Peyer's patch (tissue), 4 donors: ENCODE data around the gene EHD4. TPM values are rescaled to one million over a fixed set of nuclear protein-coding genes. Genes with fewer than 3 reads are reported as not detected.

Experiments used
- DNase-seq, 3 donors: peaks; one replicate each; pipeline ENCODE4 v3.0.0-alpha.2; 2017 to 2019
- H3K27ac ChIP-seq, 4 donors: fragments of 200-600 bp; sonication (generic); one replicate each; pipeline ENCODE4 v1.5.1; 2016 to 2019
- H3K27me3 ChIP-seq, 2 donors: fragments of 200-600 bp; sonication (generic); one replicate each; pipeline ENCODE4 v1.5.1; 2019
- H3K36me3 ChIP-seq, 3 donors: fragments of 200-600 bp; sonication (generic); one replicate each; pipeline ENCODE4 v1.5.1; 2016 to 2019
- H3K4me1 ChIP-seq, 4 donors: fragments of 200-600 bp; sonication (generic); one replicate each; pipeline ENCODE4 v1.5.1; 2016 to 2019
- H3K4me3 ChIP-seq, 4 donors: fragments of 200-600 bp; sonication (generic); 1 replicate in 3 of 4; 2 replicates in 1 of 4; pipeline ENCODE4 v1.5.1; 2016 to 2019; ENCODE audit warnings: mild to moderate bottlenecking in 1 of 4
- H3K9me3 ChIP-seq, 4 donors: fragments of 200-600 bp; sonication (generic); one replicate each; pipeline ENCODE4 v1.5.1; 2016 to 2019; ENCODE audit warnings: mild to moderate bottlenecking in 1 of 4
- POLR2A ChIP-seq, 2 donors: fragments of 450-650 bp; IDR thresholded peaks; one replicate each; pipeline ENCODE4 v1.5.1; 2017; ENCODE audit warnings: antibody characterized with exemption in 2 of 2, mild to moderate bottlenecking in 2 of 2, moderate library complexity in 2 of 2
- total RNA-seq, 4 donors: library from RNA; depleted of rRNA; stranded (reverse); fragments of >200 nt; gene quantifications; one replicate each; pipeline ENCODE4 v1.1.0, GENCODE V29; 2016
- TF ChIP-seq, protein P1 (sequence below), 6 experiments: fragments of 450-650 bp in 4 of 6; fragments of 200-600 bp in 2 of 6; sonication (generic) in 1 of 6; IDR thresholded peaks; one replicate each; pipeline ENCODE4 v1.5.1; 2017 to 2019; ENCODE audit warnings: antibody characterized with exemption in 6 of 6, mild to moderate bottlenecking in 3 of 6, moderate library complexity in 1 of 6

Gene EHD4
- total RNA-seq, 4 donors from 2014 or later = 23.1 to 53.9 (median 34.9) TPM

DNA sequence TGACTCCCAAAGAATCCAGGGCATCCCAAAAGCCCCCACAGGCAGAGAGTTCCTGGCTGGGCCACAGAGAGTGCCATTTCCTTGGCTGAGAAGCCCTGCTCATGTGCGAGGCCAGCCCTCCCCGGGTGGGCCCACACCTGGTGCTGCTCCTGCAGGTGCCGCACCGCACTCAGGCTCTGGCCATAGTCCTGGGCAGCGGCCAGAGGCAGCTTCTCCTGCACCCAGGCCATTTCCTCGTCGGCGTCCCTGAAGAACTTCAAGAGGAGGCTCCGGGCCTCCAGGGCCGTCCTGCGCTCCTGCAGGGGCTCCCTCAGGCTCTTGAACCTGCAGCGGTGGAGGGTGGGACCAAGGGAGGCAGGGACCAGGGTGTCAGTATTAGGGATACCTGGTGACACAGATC is 115.6 kb downstream of the EHD4 start:
- Histone ChIP-seq H3K4me3 (no peak overlapping the region), H3K36me3 (no peaks in the 10 kb centered on the region), H3K4me1 (no peaks in the 10 kb centered on the region), H3K27me3 (no peaks in the 10 kb centered on the region), H3K9me3 (no peaks in the 10 kb centered on the region), H3K27ac (no peak overlapping the region)
- DNase-seq = no peak
- TF ChIP-seq POLR2A (IDR thresholded peaks at IDR 0.05) = no peak
- TF ChIP-seq, protein P1, sequence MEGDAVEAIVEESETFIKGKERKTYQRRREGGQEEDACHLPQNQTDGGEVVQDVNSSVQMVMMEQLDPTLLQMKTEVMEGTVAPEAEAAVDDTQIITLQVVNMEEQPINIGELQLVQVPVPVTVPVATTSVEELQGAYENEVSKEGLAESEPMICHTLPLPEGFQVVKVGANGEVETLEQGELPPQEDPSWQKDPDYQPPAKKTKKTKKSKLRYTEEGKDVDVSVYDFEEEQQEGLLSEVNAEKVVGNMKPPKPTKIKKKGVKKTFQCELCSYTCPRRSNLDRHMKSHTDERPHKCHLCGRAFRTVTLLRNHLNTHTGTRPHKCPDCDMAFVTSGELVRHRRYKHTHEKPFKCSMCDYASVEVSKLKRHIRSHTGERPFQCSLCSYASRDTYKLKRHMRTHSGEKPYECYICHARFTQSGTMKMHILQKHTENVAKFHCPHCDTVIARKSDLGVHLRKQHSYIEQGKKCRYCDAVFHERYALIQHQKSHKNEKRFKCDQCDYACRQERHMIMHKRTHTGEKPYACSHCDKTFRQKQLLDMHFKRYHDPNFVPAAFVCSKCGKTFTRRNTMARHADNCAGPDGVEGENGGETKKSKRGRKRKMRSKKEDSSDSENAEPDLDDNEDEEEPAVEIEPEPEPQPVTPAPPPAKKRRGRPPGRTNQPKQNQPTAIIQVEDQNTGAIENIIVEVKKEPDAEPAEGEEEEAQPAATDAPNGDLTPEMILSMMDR (IDR thresholded peaks at IDR 0.05) = no peak

DNA sequence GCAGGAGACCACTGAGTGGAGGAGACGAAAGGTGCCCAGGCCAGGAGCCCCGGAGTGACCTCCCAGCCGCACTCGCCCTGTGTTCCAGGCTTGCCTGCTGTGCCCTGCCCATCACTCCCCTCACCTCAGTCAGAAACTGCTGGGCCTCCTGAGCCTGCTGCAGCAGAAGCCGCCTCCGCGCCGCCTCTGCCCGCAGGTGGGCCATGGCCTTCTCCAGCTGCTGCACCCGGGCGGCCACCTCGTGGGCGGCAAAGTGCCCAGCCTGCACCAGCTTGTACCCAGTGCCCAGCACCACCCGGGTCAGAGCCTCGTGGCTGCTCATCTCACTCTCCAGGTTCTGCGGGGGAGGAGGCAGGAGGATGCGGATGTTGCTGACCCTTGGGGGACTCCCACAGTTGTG is 116.1 kb downstream of the EHD4 start:
- H3K4me1 ChIP-seq = no peaks in the 10 kb centered on the region
- H3K36me3 ChIP-seq = no peaks in the 10 kb centered on the region
- no peaks in the 10 kb centered on the region for H3K27me3 ChIP-seq
- no peak for TF ChIP-seq POLR2A (IDR thresholded peaks at IDR 0.05)
- TF ChIP-seq, protein P1 (IDR thresholded peaks at IDR 0.05) = no peak
- DNase-seq = no peak
- no peak overlapping the region for H3K4me3 ChIP-seq
- no peaks in the 10 kb centered on the region for H3K9me3 ChIP-seq
- no peak overlapping the region for H3K27ac ChIP-seq

DNA sequence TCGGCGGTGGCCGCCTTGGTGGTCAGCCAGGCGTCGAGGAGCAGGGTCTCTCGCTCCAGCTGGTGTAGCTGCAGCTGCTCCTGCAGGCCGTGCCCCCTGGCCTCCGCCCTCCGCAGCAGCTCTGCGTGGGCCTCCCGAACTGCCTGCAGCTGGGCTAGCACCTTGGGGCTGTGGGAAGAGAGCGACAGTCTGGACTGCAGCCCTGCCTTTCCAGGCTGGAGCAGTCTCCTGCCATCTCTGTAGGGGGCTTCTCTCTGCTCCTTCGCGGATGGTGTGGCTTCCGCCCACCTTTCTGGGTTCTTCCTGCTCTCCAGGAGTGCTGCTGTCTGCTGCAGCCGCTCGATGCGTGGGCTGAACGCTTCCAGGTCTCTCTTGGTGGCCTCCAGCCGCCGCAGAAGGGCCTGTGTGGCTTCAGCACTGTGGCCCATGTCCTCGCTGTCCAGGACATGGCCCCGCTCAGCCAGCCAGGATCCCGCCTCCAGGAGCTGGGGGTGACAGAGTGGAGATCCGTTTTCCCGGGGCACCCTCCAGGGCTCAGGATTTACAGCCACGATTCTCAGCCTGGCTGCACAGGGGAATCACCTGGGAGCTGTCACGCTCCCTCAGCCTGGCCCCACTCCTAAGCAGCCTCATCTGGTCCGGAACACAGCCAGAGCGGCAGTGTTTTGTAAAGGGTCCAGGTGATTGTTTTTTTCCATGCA is 116.9 kb downstream of the EHD4 start:
- no peak overlapping the region for H3K4me3 ChIP-seq
- no peak overlapping the region for H3K27ac ChIP-seq
- H3K27me3 ChIP-seq = no peaks in the 10 kb centered on the region
- no peaks in the 10 kb centered on the region for H3K4me1 ChIP-seq
- H3K36me3 ChIP-seq = no peaks in the 10 kb centered on the region
- DNase-seq = no peak
- TF ChIP-seq, protein P1 (IDR thresholded peaks at IDR 0.05) = no peak
- TF ChIP-seq POLR2A (IDR thresholded peaks at IDR 0.05) = no peak
- H3K9me3 ChIP-seq = no peaks in the 10 kb centered on the region

DNA sequence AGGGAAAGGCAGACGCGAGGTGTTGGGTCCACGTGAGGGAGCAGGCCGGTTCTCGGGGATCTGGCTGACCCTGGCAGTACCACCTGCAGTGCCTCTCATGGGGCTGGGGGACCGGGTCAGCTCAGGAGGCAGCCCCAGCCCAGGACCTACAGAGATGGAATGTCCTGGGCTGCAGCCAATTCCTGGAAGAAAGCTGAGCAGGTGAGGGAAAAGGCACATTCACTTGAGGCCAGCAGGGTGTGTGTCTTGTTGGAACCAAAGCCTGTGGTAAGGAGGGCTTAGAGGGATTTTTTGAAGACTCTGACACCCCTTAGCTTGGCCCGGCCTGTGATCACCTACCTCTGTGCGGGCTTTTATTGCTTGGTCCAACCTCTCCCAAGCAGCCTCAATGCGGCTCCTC is 117.9 kb downstream of the EHD4 start:
- no peak for DNase-seq
- no peak for TF ChIP-seq POLR2A (IDR thresholded peaks at IDR 0.05)
- TF ChIP-seq, protein P1 (IDR thresholded peaks at IDR 0.05) = no peak

DNA sequence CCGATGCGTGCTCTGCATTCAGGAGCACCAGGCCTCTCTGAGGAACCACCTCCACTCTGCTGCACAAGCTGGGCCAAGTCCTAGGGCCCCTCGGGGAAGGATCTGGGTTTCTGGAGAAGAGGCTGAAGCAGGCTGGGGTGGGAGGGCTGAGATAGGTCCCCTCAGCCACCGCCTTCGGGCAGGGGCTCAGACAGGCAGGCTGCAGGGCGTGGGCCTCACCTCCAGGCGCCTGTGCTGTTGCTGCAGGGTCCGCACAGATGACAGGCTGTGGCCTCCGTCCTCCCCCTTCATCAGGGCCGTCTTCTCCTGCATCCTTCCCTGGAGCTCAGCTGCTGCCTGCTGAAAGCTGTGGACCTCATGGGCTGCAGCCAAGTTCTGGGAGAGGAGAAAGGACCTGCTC is 118.5 kb downstream of the EHD4 start:
- Histone ChIP-seq H3K27ac (no peak overlapping the region), H3K4me1 (no peaks in the 10 kb centered on the region), H3K9me3 (no peaks in the 10 kb centered on the region), H3K4me3 (no peak overlapping the region), H3K36me3 (no peaks in the 10 kb centered on the region), H3K27me3 (no peaks in the 10 kb centered on the region)
- TF ChIP-seq, protein P1 (IDR thresholded peaks at IDR 0.05) = no peak
- no peak for TF ChIP-seq POLR2A (IDR thresholded peaks at IDR 0.05)
- no peak for DNase-seq

More for the DNA sequence above, 117.9 kb downstream of the EHD4 start:
- H3K27me3 ChIP-seq = no peaks in the 10 kb centered on the region
- no peaks in the 10 kb centered on the region for H3K4me1 ChIP-seq
- no peak overlapping the region for H3K4me3 ChIP-seq
- H3K27ac ChIP-seq = no peak overlapping the region
- no peaks in the 10 kb centered on the region for H3K36me3 ChIP-seq
- H3K9me3 ChIP-seq = no peaks in the 10 kb centered on the region
